ENCODE results near the gene KCNK10.

DNA sequence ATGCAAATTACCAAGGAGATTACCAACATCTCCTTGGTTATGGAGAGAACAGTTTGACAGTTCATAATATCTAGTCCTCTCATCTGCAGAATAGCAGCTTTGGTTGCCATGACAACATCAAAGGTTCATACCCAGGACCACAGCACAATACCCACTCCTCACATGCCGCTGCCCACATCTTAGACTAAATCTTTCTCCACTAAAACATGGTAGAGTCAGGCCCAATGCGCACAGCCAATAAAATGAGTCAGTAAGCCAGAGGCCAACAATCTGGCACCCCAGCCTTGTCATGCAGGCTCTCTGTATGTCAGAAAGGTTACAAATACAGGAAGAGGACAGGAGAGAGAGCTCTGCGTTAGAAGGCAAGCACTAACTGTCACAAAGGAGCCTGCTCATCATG lies 70.6 kb downstream of the KCNK10 start:
- TF ChIP-seq, protein P1, sequence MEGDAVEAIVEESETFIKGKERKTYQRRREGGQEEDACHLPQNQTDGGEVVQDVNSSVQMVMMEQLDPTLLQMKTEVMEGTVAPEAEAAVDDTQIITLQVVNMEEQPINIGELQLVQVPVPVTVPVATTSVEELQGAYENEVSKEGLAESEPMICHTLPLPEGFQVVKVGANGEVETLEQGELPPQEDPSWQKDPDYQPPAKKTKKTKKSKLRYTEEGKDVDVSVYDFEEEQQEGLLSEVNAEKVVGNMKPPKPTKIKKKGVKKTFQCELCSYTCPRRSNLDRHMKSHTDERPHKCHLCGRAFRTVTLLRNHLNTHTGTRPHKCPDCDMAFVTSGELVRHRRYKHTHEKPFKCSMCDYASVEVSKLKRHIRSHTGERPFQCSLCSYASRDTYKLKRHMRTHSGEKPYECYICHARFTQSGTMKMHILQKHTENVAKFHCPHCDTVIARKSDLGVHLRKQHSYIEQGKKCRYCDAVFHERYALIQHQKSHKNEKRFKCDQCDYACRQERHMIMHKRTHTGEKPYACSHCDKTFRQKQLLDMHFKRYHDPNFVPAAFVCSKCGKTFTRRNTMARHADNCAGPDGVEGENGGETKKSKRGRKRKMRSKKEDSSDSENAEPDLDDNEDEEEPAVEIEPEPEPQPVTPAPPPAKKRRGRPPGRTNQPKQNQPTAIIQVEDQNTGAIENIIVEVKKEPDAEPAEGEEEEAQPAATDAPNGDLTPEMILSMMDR (IDR thresholded peaks at IDR 0.05), result no peak
- TF ChIP-seq POLR2A (IDR thresholded peaks at IDR 0.05) (no peak), POLR2AphosphoS5 (IDR thresholded peaks at IDR 0.05) (no peak)

All from sigmoid colon (tissue), 4 donors.